Coronary artery (tissue), 2 donors: ENCODE data around the gene SLC7A6OS.

Experiments used
- DNase-seq: peaks from one replicate; pipeline ENCODE4 v3.0.0-alpha.2; 2017; ENCODE audit warnings: low spot score
- H3K27ac ChIP-seq, 2 donors: fragments of 200-600 bp; sonication (generic); one replicate each; pipeline ENCODE4 v1.5.1; 2016 to 2019
- H3K4me3 ChIP-seq: fragments of 200-600 bp; sonication (generic); 2 replicates; pipeline ENCODE4 v1.5.1; 2016; ENCODE audit warnings: mild to moderate bottlenecking, moderate library complexity
- TF ChIP-seq, protein P1 (sequence below): fragments of 200-600 bp; sonication (generic); IDR thresholded peaks from one replicate; pipeline ENCODE4 v1.5.1; 2019; ENCODE audit warnings: antibody characterized with exemption

The SLC7A6OS gene

DNA sequence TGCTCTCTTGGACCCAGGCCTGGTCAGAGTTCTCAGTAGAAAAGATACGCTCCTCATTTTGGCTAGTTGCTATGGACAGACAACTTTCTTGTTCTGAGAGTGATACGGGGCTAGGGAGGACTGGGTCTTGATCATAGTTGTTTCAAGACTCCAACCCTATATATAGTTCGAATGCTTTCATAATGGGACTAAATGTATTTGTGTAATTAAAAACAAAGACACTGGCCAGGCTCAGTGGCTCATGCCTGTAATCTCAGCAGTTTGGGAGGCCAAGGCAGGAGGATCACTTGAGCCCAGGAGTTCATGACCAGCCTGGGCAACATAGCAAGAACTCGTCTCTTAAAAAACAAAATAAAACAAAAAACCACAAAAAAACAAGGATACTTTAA lies 28.7 kb downstream of the SLC7A6OS start:
- TF ChIP-seq, protein P1, sequence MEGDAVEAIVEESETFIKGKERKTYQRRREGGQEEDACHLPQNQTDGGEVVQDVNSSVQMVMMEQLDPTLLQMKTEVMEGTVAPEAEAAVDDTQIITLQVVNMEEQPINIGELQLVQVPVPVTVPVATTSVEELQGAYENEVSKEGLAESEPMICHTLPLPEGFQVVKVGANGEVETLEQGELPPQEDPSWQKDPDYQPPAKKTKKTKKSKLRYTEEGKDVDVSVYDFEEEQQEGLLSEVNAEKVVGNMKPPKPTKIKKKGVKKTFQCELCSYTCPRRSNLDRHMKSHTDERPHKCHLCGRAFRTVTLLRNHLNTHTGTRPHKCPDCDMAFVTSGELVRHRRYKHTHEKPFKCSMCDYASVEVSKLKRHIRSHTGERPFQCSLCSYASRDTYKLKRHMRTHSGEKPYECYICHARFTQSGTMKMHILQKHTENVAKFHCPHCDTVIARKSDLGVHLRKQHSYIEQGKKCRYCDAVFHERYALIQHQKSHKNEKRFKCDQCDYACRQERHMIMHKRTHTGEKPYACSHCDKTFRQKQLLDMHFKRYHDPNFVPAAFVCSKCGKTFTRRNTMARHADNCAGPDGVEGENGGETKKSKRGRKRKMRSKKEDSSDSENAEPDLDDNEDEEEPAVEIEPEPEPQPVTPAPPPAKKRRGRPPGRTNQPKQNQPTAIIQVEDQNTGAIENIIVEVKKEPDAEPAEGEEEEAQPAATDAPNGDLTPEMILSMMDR, result no peak
- DNase-seq, result no peak
- Histone ChIP-seq H3K4me3 (no peak overlapping the region), H3K27ac (no peak overlapping the region)

- TF ChIP-seq, protein P1, result no peak
- DNase-seq, result no peak
Measured at GRCh38 chr16:68281368-68282063, 29.2 kb downstream of the SLC7A6OS start.

GRCh38 chr16:68279726-68280558 lies 30.8 kb downstream of the SLC7A6OS start:
- no peak for DNase-seq
- Histone ChIP-seq H3K27ac (no peak overlapping the region), H3K4me3 (no peak overlapping the region)
- TF ChIP-seq, protein P1, result no peak

More at GRCh38 chr16:68281368-68282063, 29.2 kb downstream of the SLC7A6OS start:
- Histone ChIP-seq H3K4me3 (no peak overlapping the region), H3K27ac (no peak overlapping the region)

GRCh38 chr16:68276223-68276622 lies 34.5 kb downstream of the SLC7A6OS start:
- TF ChIP-seq, protein P1, result no peak
- DNase-seq, result no peak
- Histone ChIP-seq H3K4me3 (no peak overlapping the region), H3K27ac (peak overlapping the region; percentile 6 to 18)

DNA sequence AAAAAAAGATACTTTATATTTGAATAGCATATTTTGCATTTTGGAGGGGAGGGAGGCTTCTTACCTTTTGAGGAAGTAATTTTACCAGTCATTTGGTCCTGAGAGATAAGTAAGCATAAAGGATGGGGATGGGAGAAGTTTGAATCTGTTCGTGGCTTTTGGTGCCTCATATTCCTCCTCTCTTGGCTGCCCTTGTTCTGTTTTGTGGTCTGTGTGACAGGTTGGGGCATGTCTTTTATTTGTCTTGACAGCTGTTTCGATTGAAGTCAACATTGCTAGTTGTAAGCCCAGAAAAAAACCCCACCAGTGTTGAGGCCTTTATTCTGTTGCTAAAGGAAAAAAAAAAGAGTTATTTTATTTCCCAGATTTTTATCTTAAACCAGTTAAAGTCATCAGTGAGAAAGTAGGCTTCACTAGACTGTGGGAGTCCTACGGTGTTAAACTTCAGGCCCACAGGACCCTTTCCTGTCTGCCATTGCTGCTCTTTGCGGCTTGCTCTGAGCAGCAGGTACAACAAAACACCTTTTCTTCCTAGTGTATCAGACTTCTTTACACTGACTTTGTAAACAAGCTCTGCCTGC lies 35.0 kb downstream of the SLC7A6OS start:
- TF ChIP-seq, protein P1, result no peak
- DNase-seq, result no peak
- H3K4me3 ChIP-seq, result no peak overlapping the region
- peak overlapping the region in 1 of 2 donors; percentile 6 for H3K27ac ChIP-seq

DNA sequence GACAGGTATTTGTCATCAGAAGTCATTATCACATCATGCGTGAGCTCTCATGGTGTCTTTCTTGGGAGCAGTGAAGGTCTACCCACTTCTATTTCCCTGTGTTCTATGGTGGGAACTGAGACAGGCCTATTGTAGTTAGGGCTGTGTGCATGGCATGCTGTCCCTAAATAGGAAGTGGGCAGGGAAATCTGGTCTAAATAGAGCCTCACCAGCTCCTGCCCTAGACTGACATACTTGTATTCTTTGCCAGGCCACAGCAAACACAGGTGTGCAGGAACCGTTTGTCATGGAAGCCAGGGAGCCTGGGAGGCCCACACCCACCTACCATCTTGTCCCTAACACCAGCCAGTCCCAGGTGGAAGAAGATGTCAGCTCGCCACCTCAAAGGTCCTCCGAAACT lies 36.3 kb downstream of the SLC7A6OS start:
- Histone ChIP-seq H3K27ac (no peak overlapping the region), H3K4me3 (no peak overlapping the region)
- TF ChIP-seq, protein P1, result no peak
- DNase-seq, result no peak
